Measurements from ENCODE around the gene PFKFB3. TPM values are rescaled to one million over a fixed set of nuclear protein-coding genes. Genes with fewer than 3 reads are reported as not detected.

Gene PFKFB3
- total and polyA plus RNA-seq, 2 experiments from 2014 or later, result 21.6 to 26.2 TPM

GRCh38 chr10:6178581-6178980, 24.2 kb upstream of the PFKFB3 start:
- WGBS (ENCODE audit: low lambda C conversion rate, missing lambda C conversion rate), result 74% methylated on average over 16 of the region's 17 CpGs
- H3K9me2 ChIP-seq (replicated peaks; ENCODE audit: insufficient read depth), result no peaks in the 10 kb centered on the region
- TF ChIP-seq CTCF (IDR thresholded peaks at IDR 0.05; ENCODE audit: poor library complexity) (no peak), EZH2phosphoT487 (IDR thresholded peaks at IDR 0.05; ENCODE audit: low read depth, severe bottlenecking, unreplicated experiment) (no peak), EZH2 (IDR thresholded peaks at IDR 0.05; ENCODE audit: borderline replicate concordance) (no peak)
- H3K36me3 ChIP-seq (replicated peaks; ENCODE audit: insufficient read depth, low read depth), result no peaks in the 10 kb centered on the region
- H3K4me3 ChIP-seq, result no peak overlapping the region
- no peak overlapping the region for H3K4me2 ChIP-seq
- no peak overlapping the region for H3K27ac ChIP-seq
- H3K27me3 ChIP-seq, result no peaks in the 10 kb centered on the region
- H3K9me3 ChIP-seq (ENCODE audit: low read depth), result no peaks in the 10 kb centered on the region
- no peaks in the 10 kb centered on the region for H3K4me1 ChIP-seq (ENCODE audit: insufficient read depth)
- H4K20me1 ChIP-seq (ENCODE audit: insufficient read depth, poor library complexity, severe bottlenecking), result no peaks in the 10 kb centered on the region
- no peak for DNase-seq (ENCODE audit: low spot score)
- H2AFZ ChIP-seq, result no peak overlapping the region
- no peaks in the 10 kb centered on the region for H3K79me2 ChIP-seq

DNA sequence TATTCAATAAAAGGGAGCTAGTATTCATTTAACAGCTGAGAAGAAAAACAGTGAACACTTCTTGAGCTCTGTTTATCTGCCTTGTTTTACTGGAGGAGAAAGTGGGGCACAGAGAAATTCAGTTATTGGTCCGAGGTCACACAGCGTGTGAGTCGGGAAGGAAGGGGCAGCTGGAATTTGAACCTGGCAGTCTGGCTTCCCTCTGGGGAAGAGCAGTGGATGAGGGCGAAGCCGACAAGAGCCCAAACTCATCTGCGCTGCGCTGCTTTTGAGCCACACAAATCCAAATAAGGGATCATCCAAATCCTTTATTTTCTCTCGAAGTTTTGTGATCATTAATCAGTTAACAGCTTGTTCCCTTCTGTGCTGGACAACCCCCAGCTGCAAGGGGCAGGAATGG, 23.7 kb upstream of the PFKFB3 start:
- Histone ChIP-seq H2AFZ (no peak overlapping the region), H4K20me1 (ENCODE audit: insufficient read depth, poor library complexity, severe bottlenecking) (no peaks in the 10 kb centered on the region)
- 74% methylated on average over 8 of the region's 8 CpGs for WGBS (ENCODE audit: low lambda C conversion rate, missing lambda C conversion rate)

DNA sequence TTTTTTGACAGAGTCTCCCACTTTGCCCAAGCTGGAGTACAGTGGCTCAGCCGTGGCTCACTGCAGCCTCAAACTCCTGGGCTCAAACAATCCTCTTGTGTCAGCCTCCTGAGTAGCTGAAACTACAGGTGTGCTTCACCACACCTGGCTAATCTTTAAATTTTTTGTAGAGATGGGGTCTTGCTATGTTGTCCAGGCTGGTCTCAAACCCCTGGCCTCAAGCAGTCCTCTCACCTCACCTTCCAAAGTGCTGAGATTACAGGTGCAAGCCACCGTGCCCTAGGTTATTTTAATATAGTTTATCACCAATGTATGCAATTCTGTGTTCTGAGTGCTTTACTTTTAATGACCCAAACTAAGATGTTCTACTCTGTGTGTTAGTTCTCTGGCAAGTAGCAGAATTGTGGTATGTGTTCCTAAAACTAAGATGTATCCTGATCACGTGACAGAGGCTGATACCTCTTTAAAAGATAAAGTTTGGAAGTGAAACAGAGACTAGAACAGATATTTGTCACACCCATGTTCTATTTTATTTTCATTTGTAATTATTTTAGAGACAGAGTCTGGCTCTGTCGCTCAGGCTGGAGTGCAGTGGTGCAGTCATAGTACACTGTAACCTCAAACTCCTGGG, 22.1 kb upstream of the PFKFB3 start:
- Histone ChIP-seq H3K27me3 (no peaks in the 10 kb centered on the region), H3K9me2 (replicated peaks; ENCODE audit: insufficient read depth) (no peaks in the 10 kb centered on the region), H2AFZ (no peak overlapping the region), H3K4me1 (ENCODE audit: insufficient read depth) (peaks cover 3% of the 10 kb centered on the region), H3K4me2 (no peak overlapping the region), H3K79me2 (no peaks in the 10 kb centered on the region), H3K4me3 (no peak overlapping the region), H3K36me3 (replicated peaks; ENCODE audit: insufficient read depth, low read depth) (no peaks in the 10 kb centered on the region), H4K20me1 (ENCODE audit: insufficient read depth, poor library complexity, severe bottlenecking) (no peaks in the 10 kb centered on the region), H3K27ac (no peak overlapping the region), H3K9me3 (ENCODE audit: low read depth) (no peaks in the 10 kb centered on the region)
- DNase-seq (ENCODE audit: low spot score), result no peak
- 97% methylated on average over 4 of the region's 4 CpGs for WGBS (ENCODE audit: low lambda C conversion rate, missing lambda C conversion rate)
- no peak for TF ChIP-seq EZH2phosphoT487 (IDR thresholded peaks at IDR 0.05; ENCODE audit: low read depth, severe bottlenecking, unreplicated experiment)
- no peak for TF ChIP-seq EZH2 (IDR thresholded peaks at IDR 0.05; ENCODE audit: borderline replicate concordance)
- TF ChIP-seq CTCF (IDR thresholded peaks at IDR 0.05; ENCODE audit: poor library complexity), result no peak

More for the DNA sequence above, 23.7 kb upstream of the PFKFB3 start:
- DNase-seq (ENCODE audit: low spot score), result no peak
- Histone ChIP-seq H3K27ac (no peak overlapping the region), H3K4me3 (no peak overlapping the region), H3K4me2 (no peak overlapping the region), H3K27me3 (no peaks in the 10 kb centered on the region), H3K9me2 (replicated peaks; ENCODE audit: insufficient read depth) (no peaks in the 10 kb centered on the region), H3K9me3 (ENCODE audit: low read depth) (no peaks in the 10 kb centered on the region), H3K36me3 (replicated peaks; ENCODE audit: insufficient read depth, low read depth) (no peaks in the 10 kb centered on the region), H3K79me2 (no peaks in the 10 kb centered on the region), H3K4me1 (ENCODE audit: insufficient read depth) (no peaks in the 10 kb centered on the region)
- TF ChIP-seq CTCF (IDR thresholded peaks at IDR 0.05; ENCODE audit: poor library complexity) (no peak), EZH2 (IDR thresholded peaks at IDR 0.05; ENCODE audit: borderline replicate concordance) (no peak), EZH2phosphoT487 (IDR thresholded peaks at IDR 0.05; ENCODE audit: low read depth, severe bottlenecking, unreplicated experiment) (no peak)
